Neural progenitor cell (in vitro differentiated cells): ENCODE data around the gene NME9.

Experiments
- CTCF ChIP-seq: fragments of 200-600 bp; sonication (generic); IDR thresholded peaks from 2 replicates; pipeline ENCODE4 v1.5.1; 2017; ENCODE audit warnings: antibody characterized with exemption, mild to moderate bottlenecking
- EZH2 ChIP-seq: fragments of 200-600 bp; sonication (generic); IDR thresholded peaks from 2 replicates; pipeline ENCODE4 v1.6.1; 2017; ENCODE audit warnings: antibody characterized with exemption, mild to moderate bottlenecking, moderate library complexity

DNA sequence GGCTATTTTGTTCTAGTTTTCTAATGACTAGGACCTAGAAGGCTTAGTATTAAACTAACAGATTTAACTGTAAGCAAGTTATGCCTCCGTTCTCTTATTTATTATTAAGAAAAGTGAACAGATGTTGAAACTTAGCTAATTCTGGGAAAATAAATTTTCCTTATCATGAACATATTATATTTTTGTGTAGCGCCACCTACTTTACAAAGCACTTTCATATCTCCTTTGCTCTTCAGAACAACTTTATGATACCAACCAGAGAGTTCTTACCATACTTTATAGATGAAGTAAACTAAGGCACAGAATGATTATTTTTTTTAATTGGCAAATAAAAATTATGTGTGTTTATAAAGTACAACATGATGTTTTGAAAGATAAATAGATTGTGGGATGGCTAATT is 59.4 kb downstream of the NME9 start:
- TF ChIP-seq EZH2: no peak
- TF ChIP-seq CTCF: no peak
